HEK293 (cell line): Measurements from ENCODE around the gene SLC25A19.

Experiments
- CTCF ChIA-PET: fragments of 350-600 bp; formaldehyde crosslinking; extraction: SDS; loops from one replicate; lab custom pipeline; 2021; ENCODE audit warnings: antibody characterized with exemption; lab: Yijun Ruan, JAX
- POLR2A ChIA-PET: fragments of 300-600 bp; formaldehyde crosslinking; extraction: SDS; loops from one replicate; lab custom pipeline; 2020; ENCODE audit warnings: antibody characterized with exemption, inconsistent platforms; lab: Yijun Ruan, JAX
- H3K27ac ChIP-seq: fragments of 200-500 bp; sonication (Bioruptor generic); 2 replicates; pipeline ENCODE4 v1.5.1; 2014; ENCODE audit warnings: low read depth, low read length, control low read depth, inconsistent platforms; ENCODE audit errors: extremely low read depth
- H3K36me3 ChIP-seq, 2 experiments: fragments of 200-500 bp in 1 of 2; sonication (Bioruptor generic) in 1 of 2; 1 replicate in 1 of 2; 2 replicates in 1 of 2; pipeline ENCODE4 v1.5.1; 2014 to 2017; ENCODE audit warnings: inconsistent platforms in 2 of 2, low read length in 2 of 2; ENCODE audit not compliant: control insufficient read depth in 2 of 2, insufficient read depth in 1 of 2
- H3K4me1 ChIP-seq: fragments of 200-500 bp; sonication (Bioruptor generic); 2 replicates; pipeline ENCODE4 v1.5.1; 2014; ENCODE audit warnings: mild to moderate bottlenecking, low read length, inconsistent platforms; ENCODE audit not compliant: control insufficient read depth, insufficient read depth
- H3K4me3 ChIP-seq: 2 replicates; pipeline ENCODE4 v1.5.1; 2011; ENCODE audit warnings: low read depth, mild to moderate bottlenecking, control low read depth, low read length, moderate library complexity
- H3K9me3 ChIP-seq: fragments of 200-500 bp; sonication (Bioruptor generic); 2 replicates; pipeline ENCODE4 v1.5.1; 2014; ENCODE audit warnings: low read depth, low read length, inconsistent platforms; ENCODE audit not compliant: control insufficient read depth, insufficient read depth
- GLI2 ChIP-seq: fragments of 450-650 bp; formaldehyde crosslinking; IDR thresholded peaks from 2 replicates; pipeline ENCODE4; 2017; ENCODE audit warnings: missing biosample characterization, missing genetic modification characterization, low read depth, borderline replicate concordance
- GLIS1 ChIP-seq: fragments of 450-650 bp; formaldehyde crosslinking; IDR thresholded peaks from 2 replicates; pipeline ENCODE4 v1.5.1; 2016; ENCODE audit warnings: missing biosample characterization, missing genetic modification characterization
- GLIS2 ChIP-seq: fragments of 450-650 bp; formaldehyde crosslinking; IDR thresholded peaks from 2 replicates; pipeline ENCODE4 v1.5.1; 2016; ENCODE audit warnings: missing biosample characterization, missing genetic modification characterization
- KLF16 ChIP-seq: fragments of 450-650 bp; formaldehyde crosslinking; IDR thresholded peaks from 2 replicates; pipeline ENCODE4 v1.5.1; 2017; ENCODE audit warnings: missing biosample characterization, missing genetic modification characterization
- WT1 ChIP-seq: fragments of 450-650 bp; formaldehyde crosslinking; IDR thresholded peaks from 2 replicates; pipeline ENCODE4 v1.5.1; 2016; ENCODE audit warnings: missing biosample characterization, missing genetic modification characterization
- ZNF24 ChIP-seq: fragments of 450-650 bp; formaldehyde crosslinking; IDR thresholded peaks from 2 replicates; pipeline ENCODE4 v1.5.1; 2016; ENCODE audit warnings: missing biosample characterization, missing genetic modification characterization
- ZNF37A ChIP-seq: fragments of 450-650 bp; IDR thresholded peaks from 2 replicates; pipeline ENCODE4 v1.5.1; 2018; ENCODE audit warnings: missing biosample characterization, missing genetic modification characterization
- ZNF530 ChIP-seq: fragments of 450-650 bp; formaldehyde crosslinking; IDR thresholded peaks from 2 replicates; pipeline ENCODE4 v1.5.1; 2016; ENCODE audit warnings: low read depth, missing biosample characterization, missing genetic modification characterization
- ZNF544 ChIP-seq: fragments of 450-650 bp; formaldehyde crosslinking; IDR thresholded peaks from 2 replicates; pipeline ENCODE4 v1.5.0; 2017; ENCODE audit warnings: missing biosample characterization, missing genetic modification characterization
- ZNF560 ChIP-seq: fragments of 450-650 bp; formaldehyde crosslinking; IDR thresholded peaks from 2 replicates; pipeline ENCODE4 v1.5.1; 2017; ENCODE audit warnings: missing biosample characterization, missing genetic modification characterization, borderline replicate concordance
- ZNF621 ChIP-seq: fragments of 450-650 bp; formaldehyde crosslinking; IDR thresholded peaks from 2 replicates; pipeline ENCODE4 v1.5.1; 2017; ENCODE audit warnings: missing biosample characterization, missing genetic modification characterization
- ZSCAN30 ChIP-seq: fragments of 450-650 bp; IDR thresholded peaks from 2 replicates; pipeline ENCODE4 v1.5.1; 2018; ENCODE audit warnings: missing biosample characterization, mild to moderate bottlenecking, missing genetic modification characterization, moderate library complexity
- TF ChIP-seq, protein P1 (sequence below): fragments of 450-650 bp; formaldehyde crosslinking; IDR thresholded peaks from 2 replicates; pipeline ENCODE4 v1.5.1; 2016; ENCODE audit warnings: missing biosample characterization, missing genetic modification characterization, borderline replicate concordance
- TF ChIP-seq, protein P2 (sequence below): IDR thresholded peaks from 2 replicates; pipeline ENCODE4 v1.6.1; 2011; ENCODE audit warnings: mild to moderate bottlenecking, low read depth, low read length, borderline replicate concordance
- TF ChIP-seq, protein P3 (sequence below): fragments of 450-650 bp; formaldehyde crosslinking; IDR thresholded peaks from 2 replicates; pipeline ENCODE4 v1.5.1; 2017; ENCODE audit warnings: missing biosample characterization, missing genetic modification characterization
- TF ChIP-seq, protein P4 (sequence below): fragments of 450-650 bp; formaldehyde crosslinking; IDR thresholded peaks from 2 replicates; pipeline ENCODE4 v1.5.1; 2016; ENCODE audit warnings: missing biosample characterization, missing genetic modification characterization

Gene SLC25A19

DNA sequence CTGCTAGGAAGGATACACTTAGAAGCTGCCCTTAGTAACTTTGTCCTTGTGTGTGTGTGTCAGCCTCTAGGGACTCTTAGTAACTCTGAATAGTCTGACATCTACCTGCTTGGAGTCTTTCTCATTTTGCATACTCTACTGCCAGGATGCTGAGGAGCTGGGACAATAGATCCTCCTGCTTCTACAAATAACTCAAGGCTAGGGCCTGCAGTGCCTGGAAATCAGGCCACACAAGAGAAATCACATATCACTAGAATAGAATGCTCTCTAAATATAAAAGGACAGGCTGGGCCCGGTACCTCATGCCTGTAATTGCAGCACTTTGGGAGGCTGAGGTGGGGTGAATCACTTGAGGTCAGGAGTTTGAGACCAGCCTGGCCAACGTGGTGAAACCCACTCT is 38.5 kb upstream of the SLC25A19 start (continued):
- TF ChIP-seq, protein P1, sequence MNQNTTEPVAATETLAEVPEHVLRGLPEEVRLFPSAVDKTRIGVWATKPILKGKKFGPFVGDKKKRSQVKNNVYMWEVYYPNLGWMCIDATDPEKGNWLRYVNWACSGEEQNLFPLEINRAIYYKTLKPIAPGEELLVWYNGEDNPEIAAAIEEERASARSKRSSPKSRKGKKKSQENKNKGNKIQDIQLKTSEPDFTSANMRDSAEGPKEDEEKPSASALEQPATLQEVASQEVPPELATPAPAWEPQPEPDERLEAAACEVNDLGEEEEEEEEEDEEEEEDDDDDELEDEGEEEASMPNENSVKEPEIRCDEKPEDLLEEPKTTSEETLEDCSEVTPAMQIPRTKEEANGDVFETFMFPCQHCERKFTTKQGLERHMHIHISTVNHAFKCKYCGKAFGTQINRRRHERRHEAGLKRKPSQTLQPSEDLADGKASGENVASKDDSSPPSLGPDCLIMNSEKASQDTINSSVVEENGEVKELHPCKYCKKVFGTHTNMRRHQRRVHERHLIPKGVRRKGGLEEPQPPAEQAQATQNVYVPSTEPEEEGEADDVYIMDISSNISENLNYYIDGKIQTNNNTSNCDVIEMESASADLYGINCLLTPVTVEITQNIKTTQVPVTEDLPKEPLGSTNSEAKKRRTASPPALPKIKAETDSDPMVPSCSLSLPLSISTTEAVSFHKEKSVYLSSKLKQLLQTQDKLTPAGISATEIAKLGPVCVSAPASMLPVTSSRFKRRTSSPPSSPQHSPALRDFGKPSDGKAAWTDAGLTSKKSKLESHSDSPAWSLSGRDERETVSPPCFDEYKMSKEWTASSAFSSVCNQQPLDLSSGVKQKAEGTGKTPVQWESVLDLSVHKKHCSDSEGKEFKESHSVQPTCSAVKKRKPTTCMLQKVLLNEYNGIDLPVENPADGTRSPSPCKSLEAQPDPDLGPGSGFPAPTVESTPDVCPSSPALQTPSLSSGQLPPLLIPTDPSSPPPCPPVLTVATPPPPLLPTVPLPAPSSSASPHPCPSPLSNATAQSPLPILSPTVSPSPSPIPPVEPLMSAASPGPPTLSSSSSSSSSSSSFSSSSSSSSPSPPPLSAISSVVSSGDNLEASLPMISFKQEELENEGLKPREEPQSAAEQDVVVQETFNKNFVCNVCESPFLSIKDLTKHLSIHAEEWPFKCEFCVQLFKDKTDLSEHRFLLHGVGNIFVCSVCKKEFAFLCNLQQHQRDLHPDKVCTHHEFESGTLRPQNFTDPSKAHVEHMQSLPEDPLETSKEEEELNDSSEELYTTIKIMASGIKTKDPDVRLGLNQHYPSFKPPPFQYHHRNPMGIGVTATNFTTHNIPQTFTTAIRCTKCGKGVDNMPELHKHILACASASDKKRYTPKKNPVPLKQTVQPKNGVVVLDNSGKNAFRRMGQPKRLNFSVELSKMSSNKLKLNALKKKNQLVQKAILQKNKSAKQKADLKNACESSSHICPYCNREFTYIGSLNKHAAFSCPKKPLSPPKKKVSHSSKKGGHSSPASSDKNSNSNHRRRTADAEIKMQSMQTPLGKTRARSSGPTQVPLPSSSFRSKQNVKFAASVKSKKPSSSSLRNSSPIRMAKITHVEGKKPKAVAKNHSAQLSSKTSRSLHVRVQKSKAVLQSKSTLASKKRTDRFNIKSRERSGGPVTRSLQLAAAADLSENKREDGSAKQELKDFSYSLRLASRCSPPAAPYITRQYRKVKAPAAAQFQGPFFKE: no peak
- TF ChIP-seq, all 188 proteins: peak for 0

DNA sequence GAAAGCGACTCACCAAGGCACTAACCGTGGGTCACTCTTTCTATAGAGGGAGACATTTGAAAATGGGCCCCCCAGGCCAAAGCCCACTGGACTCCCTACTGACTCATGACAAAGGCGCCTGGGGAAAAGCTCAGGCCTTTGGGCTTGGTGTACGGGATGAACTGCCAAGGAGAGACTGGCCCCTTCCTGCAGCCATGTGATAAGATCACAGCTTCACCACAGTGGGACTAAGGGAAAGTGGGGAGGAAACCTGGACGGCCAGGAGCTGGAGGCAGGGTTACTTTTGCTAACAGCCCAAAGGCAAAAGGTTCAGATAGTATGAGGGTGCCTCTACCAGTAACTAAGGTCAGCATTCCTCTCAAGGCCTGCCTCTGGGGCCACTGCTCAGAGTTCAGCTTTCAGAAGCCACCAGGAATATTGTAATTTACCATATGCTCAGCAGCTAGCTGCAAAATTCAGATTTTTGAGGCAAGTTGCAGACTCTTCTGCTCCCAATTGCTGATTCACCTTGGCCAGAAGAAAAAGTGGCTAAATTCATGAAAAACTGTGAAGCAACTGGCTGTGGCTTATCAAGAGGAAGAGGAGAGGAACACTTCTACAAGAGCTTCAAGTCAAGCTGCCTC is 37.1 kb upstream of the SLC25A19 start:
- Histone ChIP-seq H3K36me3 (peaks cover 12 to 19% of the 10 kb centered on the region in 2 experiments; a peak in 2 of 3 replicates), H3K9me3 (no peaks in the 10 kb centered on the region), H3K27ac (0 out of 2 replicates have a peak overlapping the region, but pooled peaks have one; percentile 5), H3K4me1 (peaks cover 5% of the 10 kb centered on the region), H3K4me3 (no peak overlapping the region)
- no peak for TF ChIP-seq ZNF24 (tag by site-specific recombination)
- ChIA-PET CTCF (interaction anchor here (0.6 to 1.4 kb wide), 5 partner anchors 33 to 86 kb away, joined by 3 to 5 read pairs (median 3); partner anchors contain the start of gene MIF4GD), POLR2A (interaction anchor here (1.1 to 2.2 kb wide), 3 partner anchors 37 to 79 kb away, joined by 4 to 7 read pairs (median 5); partner anchors contain the start of gene SLC25A19)

DNA sequence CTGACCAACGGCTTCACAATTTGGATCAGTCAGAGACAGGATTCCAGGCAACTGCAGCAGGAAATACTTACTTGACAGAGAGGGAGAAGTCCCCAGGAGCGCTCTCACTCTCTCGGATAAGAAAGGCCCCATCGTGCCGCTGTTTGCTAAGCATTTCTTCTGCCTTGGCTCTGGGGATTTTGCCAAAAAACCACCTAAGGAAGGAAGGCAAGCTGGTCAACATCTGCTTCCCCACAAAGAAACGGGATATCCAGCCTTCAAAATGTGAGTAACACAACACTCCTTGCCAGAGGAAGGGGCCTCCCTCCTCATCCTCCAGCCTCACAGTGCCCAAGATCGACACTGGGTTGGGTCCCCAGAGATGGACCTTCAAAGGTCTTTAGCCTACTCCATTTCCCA is 36.6 kb upstream of the SLC25A19 start:
- Histone ChIP-seq H3K4me3 (no peak overlapping the region), H3K9me3 (no peaks in the 10 kb centered on the region), H3K27ac (0 out of 2 replicates have a peak overlapping the region, but pooled peaks have one; percentile 5), H3K4me1 (peaks cover 5% of the 10 kb centered on the region), H3K36me3 (peaks cover 17 to 19% of the 10 kb centered on the region in 2 experiments; a peak in 2 of 3 replicates)
- ChIA-PET POLR2A (interaction anchor here (1.1 to 1.5 kb wide), 2 partner anchors 36 to 80 kb away, joined by 4 to 5 read pairs; partner anchors contain the start of gene SLC25A19), CTCF (interaction anchor here (0.6 to 1.5 kb wide), 6 partner anchors 33 to 87 kb away, joined by 3 to 5 read pairs (median 4); partner anchors contain the start of gene MIF4GD)
- no peak for TF ChIP-seq ZNF544
- no peak for TF ChIP-seq GLI2 (tag by site-specific recombination)
- TF ChIP-seq ZNF530 (tag by site-specific recombination): no peak
- TF ChIP-seq ZNF621 (tag by site-specific recombination): no peak
- no peak for TF ChIP-seq ZSCAN30
- TF ChIP-seq ZNF37A: no peak
- no peak for TF ChIP-seq WT1 (tag by site-specific recombination)
- no peak for TF ChIP-seq ZNF560 (tag by site-specific recombination)
- no peak for TF ChIP-seq ZNF24 (tag by site-specific recombination)
- TF ChIP-seq, protein P2, sequence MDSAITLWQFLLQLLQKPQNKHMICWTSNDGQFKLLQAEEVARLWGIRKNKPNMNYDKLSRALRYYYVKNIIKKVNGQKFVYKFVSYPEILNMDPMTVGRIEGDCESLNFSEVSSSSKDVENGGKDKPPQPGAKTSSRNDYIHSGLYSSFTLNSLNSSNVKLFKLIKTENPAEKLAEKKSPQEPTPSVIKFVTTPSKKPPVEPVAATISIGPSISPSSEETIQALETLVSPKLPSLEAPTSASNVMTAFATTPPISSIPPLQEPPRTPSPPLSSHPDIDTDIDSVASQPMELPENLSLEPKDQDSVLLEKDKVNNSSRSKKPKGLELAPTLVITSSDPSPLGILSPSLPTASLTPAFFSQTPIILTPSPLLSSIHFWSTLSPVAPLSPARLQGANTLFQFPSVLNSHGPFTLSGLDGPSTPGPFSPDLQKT: no peak
- TF ChIP-seq KLF16 (tag by site-specific recombination): no peak
- no peak for TF ChIP-seq GLIS2
- no peak for TF ChIP-seq GLIS1 (tag by site-specific recombination)
- TF ChIP-seq, protein P3, sequence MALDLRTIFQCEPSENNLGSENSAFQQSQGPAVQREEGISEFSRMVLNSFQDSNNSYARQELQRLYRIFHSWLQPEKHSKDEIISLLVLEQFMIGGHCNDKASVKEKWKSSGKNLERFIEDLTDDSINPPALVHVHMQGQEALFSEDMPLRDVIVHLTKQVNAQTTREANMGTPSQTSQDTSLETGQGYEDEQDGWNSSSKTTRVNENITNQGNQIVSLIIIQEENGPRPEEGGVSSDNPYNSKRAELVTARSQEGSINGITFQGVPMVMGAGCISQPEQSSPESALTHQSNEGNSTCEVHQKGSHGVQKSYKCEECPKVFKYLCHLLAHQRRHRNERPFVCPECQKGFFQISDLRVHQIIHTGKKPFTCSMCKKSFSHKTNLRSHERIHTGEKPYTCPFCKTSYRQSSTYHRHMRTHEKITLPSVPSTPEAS (tag by site-specific recombination): no peak
- TF ChIP-seq, protein P4, sequence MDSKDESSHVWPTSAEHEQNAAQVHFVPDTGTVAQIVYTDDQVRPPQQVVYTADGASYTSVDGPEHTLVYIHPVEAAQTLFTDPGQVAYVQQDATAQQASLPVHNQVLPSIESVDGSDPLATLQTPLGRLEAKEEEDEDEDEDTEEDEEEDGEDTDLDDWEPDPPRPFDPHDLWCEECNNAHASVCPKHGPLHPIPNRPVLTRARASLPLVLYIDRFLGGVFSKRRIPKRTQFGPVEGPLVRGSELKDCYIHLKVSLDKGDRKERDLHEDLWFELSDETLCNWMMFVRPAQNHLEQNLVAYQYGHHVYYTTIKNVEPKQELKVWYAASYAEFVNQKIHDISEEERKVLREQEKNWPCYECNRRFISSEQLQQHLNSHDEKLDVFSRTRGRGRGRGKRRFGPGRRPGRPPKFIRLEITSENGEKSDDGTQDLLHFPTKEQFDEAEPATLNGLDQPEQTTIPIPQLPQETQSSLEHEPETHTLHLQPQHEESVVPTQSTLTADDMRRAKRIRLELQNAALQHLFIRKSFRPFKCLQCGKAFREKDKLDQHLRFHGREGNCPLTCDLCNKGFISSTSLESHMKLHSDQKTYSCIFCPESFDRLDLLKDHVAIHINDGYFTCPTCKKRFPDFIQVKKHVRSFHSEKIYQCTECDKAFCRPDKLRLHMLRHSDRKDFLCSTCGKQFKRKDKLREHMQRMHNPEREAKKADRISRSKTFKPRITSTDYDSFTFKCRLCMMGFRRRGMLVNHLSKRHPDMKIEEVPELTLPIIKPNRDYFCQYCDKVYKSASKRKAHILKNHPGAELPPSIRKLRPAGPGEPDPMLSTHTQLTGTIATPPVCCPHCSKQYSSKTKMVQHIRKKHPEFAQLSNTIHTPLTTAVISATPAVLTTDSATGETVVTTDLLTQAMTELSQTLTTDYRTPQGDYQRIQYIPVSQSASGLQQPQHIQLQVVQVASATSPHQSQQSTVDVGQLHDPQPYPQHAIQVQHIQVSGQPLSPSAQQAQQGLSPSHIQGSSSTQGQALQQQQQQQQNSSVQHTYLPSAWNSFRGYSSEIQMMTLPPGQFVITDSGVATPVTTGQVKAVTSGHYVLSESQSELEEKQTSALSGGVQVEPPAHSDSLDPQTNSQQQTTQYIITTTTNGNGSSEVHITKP (tag by site-specific recombination): no peak
